ENCODE data around the gene GRPR.

DNA sequence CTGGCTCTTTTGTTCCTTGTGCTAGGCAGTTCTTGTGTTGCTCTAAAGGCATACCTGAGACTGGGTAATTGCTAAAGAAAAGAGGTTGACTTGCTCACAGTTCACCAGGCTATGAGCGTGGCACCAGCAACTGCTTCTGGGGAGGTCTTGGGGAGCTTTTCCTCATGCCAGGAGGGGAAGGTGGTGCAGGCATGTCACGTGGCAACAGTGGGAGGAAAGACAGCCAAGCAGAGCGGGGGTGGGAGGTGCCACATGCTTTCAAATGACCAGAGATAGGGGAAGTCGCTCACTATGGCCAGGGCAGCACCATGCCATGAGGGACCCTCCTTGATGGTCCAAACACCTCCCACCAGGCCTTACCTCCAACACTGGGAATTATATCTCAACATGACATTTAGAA, 48.6 kb downstream of the GRPR start:
- TF ChIP-seq TAF1 (IDR thresholded peaks at IDR 0.05; ENCODE audit: borderline replicate concordance, insufficient read depth, low read length) (no peak), POLR2AphosphoS5 (IDR thresholded peaks at IDR 0.05; ENCODE audit: low read depth, low read length) (no peak), REST (IDR thresholded peaks at IDR 0.05; ENCODE audit: insufficient read depth in 1 of 2, low read depth in 2 of 2, low read length in 2 of 2) (no peak), SIN3A (IDR thresholded peaks at IDR 0.05; ENCODE audit: borderline replicate concordance, insufficient read depth, low read length) (no peak), FOXP2 (optimal IDR thresholded peaks at IDR 0.05; ENCODE audit: borderline replicate concordance, extremely low read depth, extremely low read length, insufficient read depth) (no peak)
